ENCODE results near the gene ACP4. TPM values are rescaled to one million over a fixed set of nuclear protein-coding genes. Genes with fewer than 3 reads are reported as not detected.

Gene ACP4
- total RNA-seq, 4 donors from 2014 or later: not detected

DNA sequence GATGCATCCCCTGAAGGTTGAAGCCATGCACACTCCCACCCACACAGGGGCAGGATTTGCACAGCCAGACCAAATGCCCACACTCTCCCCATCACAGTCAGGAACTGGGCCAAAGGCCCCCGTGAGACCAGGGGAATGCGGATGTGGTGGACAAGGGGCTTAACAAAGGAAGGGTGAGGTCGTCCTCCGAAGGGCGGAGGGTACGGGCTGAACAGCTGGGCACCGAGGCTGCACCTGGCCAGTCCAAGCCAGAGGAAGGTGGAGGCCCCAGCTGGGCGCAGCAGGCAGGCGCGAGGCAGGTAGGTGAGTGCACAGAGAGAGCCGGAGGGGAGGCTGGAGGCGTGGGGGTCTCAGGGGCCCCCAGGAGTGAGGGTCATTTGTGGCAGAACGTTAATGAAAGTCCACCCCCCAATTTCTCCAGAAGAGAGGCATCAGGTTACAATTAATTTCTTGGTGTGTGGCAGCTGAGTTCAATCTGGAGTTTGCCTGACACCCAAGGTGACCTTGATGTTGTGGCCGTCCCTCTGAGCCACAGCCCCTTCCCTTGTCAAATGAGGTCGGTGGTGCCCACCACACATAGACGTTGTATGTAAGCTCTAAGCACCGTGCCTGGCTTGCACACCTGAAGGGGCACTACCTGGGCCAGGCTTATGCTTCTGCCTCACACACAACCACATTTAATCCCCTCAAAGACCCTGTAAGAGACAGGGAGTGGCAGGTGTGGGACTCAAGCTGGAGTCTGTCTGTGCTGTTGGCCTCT, 40.2 kb downstream of the ACP4 start:
- DNase-seq (no peak), ATAC-seq (no peak)
- Histone ChIP-seq H3K4me3 (no peak overlapping the region), H3K4me1 (no peaks in the 10 kb centered on the region), H3K27ac (no peak overlapping the region), H3K36me3 (no peaks in the 10 kb centered on the region), H3K9me3 (no peaks in the 10 kb centered on the region), H3K27me3 (peaks cover 7 to 26% (median 10%) of the 10 kb centered on the region in 3 donors)
- intact Hi-C loops (cut with DNase I; ENCODE audit: low total_unique reads): no loop called here
- no peak for TF ChIP-seq POLR2A (IDR thresholded peaks at IDR 0.05)
- TF ChIP-seq, protein P1, sequence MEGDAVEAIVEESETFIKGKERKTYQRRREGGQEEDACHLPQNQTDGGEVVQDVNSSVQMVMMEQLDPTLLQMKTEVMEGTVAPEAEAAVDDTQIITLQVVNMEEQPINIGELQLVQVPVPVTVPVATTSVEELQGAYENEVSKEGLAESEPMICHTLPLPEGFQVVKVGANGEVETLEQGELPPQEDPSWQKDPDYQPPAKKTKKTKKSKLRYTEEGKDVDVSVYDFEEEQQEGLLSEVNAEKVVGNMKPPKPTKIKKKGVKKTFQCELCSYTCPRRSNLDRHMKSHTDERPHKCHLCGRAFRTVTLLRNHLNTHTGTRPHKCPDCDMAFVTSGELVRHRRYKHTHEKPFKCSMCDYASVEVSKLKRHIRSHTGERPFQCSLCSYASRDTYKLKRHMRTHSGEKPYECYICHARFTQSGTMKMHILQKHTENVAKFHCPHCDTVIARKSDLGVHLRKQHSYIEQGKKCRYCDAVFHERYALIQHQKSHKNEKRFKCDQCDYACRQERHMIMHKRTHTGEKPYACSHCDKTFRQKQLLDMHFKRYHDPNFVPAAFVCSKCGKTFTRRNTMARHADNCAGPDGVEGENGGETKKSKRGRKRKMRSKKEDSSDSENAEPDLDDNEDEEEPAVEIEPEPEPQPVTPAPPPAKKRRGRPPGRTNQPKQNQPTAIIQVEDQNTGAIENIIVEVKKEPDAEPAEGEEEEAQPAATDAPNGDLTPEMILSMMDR (IDR thresholded peaks at IDR 0.05 in 4 of 5, conservative IDR thresholded peaks at IDR 0.05 in 1 of 5): no peak
- in situ Hi-C loops (cut with MboI; ENCODE audit: low sequenced_read_pairs in 4 of 4): no loop called here

DNA sequence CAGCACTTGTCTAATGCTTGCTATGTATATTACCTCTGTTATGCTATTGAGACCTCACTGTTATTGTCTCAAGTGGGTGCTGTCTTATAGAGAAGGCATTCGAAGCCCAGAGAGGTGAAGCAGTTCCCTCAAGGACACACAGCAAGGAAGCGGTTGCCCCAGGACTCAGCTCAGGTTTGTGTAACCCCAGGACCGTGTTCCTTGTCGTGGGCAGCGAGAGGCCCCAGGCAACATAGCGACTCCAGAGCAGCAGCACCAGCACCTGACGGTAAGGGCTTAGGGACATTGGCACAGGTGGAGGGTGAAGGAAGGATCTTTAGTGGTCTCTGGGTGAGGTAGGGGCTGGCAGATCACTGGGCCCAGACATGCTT, 40.8 kb downstream of the ACP4 start:
- TF ChIP-seq POLR2A (IDR thresholded peaks at IDR 0.05): no peak
- in situ Hi-C loops (cut with MboI; ENCODE audit: low sequenced_read_pairs in 4 of 4) (no loop called here), intact Hi-C loops (cut with DNase I; ENCODE audit: low total_unique reads) (no loop called here)
- peaks cover 0 to 3% of the 10 kb centered on the region in 2 donors for H3K4me1 ChIP-seq
- H3K4me3 ChIP-seq: no peak overlapping the region
- H3K9me3 ChIP-seq: no peaks in the 10 kb centered on the region
- peaks cover 9 to 31% (median 13%) of the 10 kb centered on the region in 3 donors for H3K27me3 ChIP-seq
- ATAC-seq (no peak), DNase-seq (no peak)
- no peak overlapping the region for H3K27ac ChIP-seq
- no peaks in the 10 kb centered on the region for H3K36me3 ChIP-seq

DNA sequence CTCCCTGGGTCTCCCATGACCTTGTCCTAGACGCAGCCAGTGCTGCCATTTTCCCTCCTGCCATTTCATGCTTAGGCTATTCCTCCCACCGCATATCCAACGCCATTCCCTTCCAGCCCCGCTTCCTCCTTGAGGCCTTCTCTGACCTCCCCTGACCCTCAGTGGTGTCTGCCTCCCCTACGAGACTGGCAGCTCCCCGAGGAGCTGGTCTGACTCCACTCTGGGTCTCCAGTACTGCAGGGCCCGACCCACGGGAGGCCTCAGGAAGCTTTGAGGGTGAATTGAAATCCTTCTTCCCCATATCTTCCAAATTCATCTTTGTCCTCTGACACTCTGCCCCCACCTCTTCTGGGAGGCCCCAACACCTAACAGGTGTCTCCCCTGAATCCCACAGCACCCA, 42.5 kb downstream of the ACP4 start:
- Histone ChIP-seq H3K36me3 (no peaks in the 10 kb centered on the region), H3K4me3 (no peak overlapping the region), H3K27ac (no peak overlapping the region), H3K4me1 (peaks cover 0 to 3% of the 10 kb centered on the region in 2 donors), H3K9me3 (no peaks in the 10 kb centered on the region), H3K27me3 (peaks cover 20 to 47% (median 21%) of the 10 kb centered on the region in 3 donors)
- in situ Hi-C loops (cut with MboI; ENCODE audit: low sequenced_read_pairs in 4 of 4) (no loop called here), intact Hi-C loops (cut with DNase I; ENCODE audit: low total_unique reads) (no loop called here)
- TF ChIP-seq, protein P1 (IDR thresholded peaks at IDR 0.05 in 4 of 5, conservative IDR thresholded peaks at IDR 0.05 in 1 of 5): no peak
- no peak for TF ChIP-seq POLR2A (IDR thresholded peaks at IDR 0.05)
- ATAC-seq (no peak), DNase-seq (no peak)

- H3K4me1 ChIP-seq: peaks cover 0 to 3% of the 10 kb centered on the region in 2 donors
- TF ChIP-seq, protein P1 (IDR thresholded peaks at IDR 0.05 in 4 of 5, conservative IDR thresholded peaks at IDR 0.05 in 1 of 5): no peak
- TF ChIP-seq POLR2A (IDR thresholded peaks at IDR 0.05): no peak
- no peaks in the 10 kb centered on the region for H3K9me3 ChIP-seq
- no peak for ATAC-seq
- peaks cover 20 to 52% (median 21%) of the 10 kb centered on the region in 3 donors for H3K27me3 ChIP-seq
- intact Hi-C loops (cut with DNase I; ENCODE audit: low total_unique reads): no loop called here
- DNase-seq: no peak
- in situ Hi-C loops (cut with MboI; ENCODE audit: low sequenced_read_pairs in 4 of 4): no loop called here
- H3K36me3 ChIP-seq: no peaks in the 10 kb centered on the region
- no peak within 1 kb of the TSS for H3K4me3 ChIP-seq
- H3K27ac ChIP-seq: no peak within 1 kb of the TSS
These were observed 43.0 kb downstream of the ACP4 start, which contains the start of gene KLK15 for GRCh38 chr19:50833117-50833801. TSS of gene KLK15 (minus strand) at chr19:50833574. CDS start at chr19:50831492, 2,082 bp downstream.

DNA sequence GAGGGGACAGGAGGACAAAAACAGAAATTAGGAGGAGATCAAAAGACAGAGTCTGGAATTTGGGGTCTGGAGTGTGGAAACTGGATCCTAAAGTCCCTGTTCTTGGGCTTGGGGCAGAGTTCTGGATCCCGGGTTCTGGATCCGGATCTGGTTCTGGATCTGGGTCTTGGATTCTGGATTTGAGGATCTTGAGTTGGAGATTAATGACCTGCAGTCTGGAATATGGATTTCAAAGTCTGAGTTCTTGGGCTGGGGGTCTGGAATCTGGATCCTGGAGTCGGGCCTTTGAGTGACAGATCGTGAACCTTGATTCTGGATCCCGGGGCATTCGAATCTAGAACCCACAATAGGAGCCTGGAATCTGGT, 43.6 kb downstream of the ACP4 start:
- intact Hi-C loops (cut with DNase I; ENCODE audit: low total_unique reads): no loop called here
- Histone ChIP-seq H3K9me3 (no peaks in the 10 kb centered on the region), H3K4me3 (no peak overlapping the region), H3K4me1 (peaks cover 0 to 3% of the 10 kb centered on the region in 2 donors), H3K27ac (no peak overlapping the region), H3K36me3 (no peaks in the 10 kb centered on the region), H3K27me3 (peaks cover 20 to 57% (median 21%) of the 10 kb centered on the region in 3 donors)
- no peak for ATAC-seq
- TF ChIP-seq POLR2A (IDR thresholded peaks at IDR 0.05): no peak
- TF ChIP-seq, protein P1 (IDR thresholded peaks at IDR 0.05 in 4 of 5, conservative IDR thresholded peaks at IDR 0.05 in 1 of 5): no peak
- no peak for DNase-seq
- in situ Hi-C loops (cut with MboI; ENCODE audit: low sequenced_read_pairs in 4 of 4): no loop called here
